SH-SY5Y (cell line): Measurements from ENCODE around the gene NLRP10.

Experiments
- GATA2 ChIP-seq: IDR thresholded peaks from 2 replicates; pipeline ENCODE4 v1.6.1; 2011; ENCODE audit warnings: mild to moderate bottlenecking, low read depth, low read length
- GATA3 ChIP-seq: IDR thresholded peaks from 2 replicates; pipeline ENCODE4 v1.6.1; 2011; ENCODE audit warnings: low read depth, mild to moderate bottlenecking, low read length, moderate library complexity

GRCh38 chr11:7969756-7970646 lies 4.8 kb upstream of the NLRP10 start:
- TF ChIP-seq GATA2 (no peak), GATA3 (no peak)
